GF-D8 (cell line): ENCODE results near the gene WASF3.
"Not testable (repeated sequence)": the region's sequence is repeated elsewhere in the genome, so short reads cannot be mapped to it uniquely, and the experiment has no call there.

ENCODE experiments used
- DNase-seq: peaks from one replicate; lab custom pipeline; 2025; lab: John Stamatoyannopoulos, UW

The WASF3 gene

DNA sequence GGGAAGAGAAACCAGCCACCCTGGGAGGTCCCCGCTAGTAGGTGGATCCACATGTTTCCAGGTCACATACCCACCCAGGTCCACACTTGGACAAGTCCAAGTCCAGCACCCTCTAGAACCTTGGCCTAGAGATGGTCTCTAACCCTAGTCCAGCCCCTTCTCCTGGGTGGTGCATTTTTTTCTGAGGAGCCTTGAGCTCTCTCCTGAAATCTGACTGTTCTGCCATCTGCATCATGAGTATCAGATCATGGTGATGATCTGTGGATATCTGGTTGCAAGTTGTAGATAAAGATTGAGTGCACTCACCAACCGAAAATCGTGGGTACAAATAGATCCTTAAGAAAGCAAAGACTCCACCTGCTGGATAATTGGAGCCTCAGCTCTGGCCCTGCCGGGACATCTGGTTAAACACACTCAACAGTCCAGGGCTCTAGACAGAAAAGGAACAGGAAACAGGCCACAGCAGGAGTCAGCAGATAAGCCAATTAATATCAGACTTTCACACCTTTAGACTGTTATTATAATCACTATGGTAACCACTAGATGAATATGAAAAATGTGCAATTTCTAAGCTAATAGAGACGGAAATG is 162.0 kb downstream of the WASF3 start:
- peak; percentile 97 for DNase-seq

DNA sequence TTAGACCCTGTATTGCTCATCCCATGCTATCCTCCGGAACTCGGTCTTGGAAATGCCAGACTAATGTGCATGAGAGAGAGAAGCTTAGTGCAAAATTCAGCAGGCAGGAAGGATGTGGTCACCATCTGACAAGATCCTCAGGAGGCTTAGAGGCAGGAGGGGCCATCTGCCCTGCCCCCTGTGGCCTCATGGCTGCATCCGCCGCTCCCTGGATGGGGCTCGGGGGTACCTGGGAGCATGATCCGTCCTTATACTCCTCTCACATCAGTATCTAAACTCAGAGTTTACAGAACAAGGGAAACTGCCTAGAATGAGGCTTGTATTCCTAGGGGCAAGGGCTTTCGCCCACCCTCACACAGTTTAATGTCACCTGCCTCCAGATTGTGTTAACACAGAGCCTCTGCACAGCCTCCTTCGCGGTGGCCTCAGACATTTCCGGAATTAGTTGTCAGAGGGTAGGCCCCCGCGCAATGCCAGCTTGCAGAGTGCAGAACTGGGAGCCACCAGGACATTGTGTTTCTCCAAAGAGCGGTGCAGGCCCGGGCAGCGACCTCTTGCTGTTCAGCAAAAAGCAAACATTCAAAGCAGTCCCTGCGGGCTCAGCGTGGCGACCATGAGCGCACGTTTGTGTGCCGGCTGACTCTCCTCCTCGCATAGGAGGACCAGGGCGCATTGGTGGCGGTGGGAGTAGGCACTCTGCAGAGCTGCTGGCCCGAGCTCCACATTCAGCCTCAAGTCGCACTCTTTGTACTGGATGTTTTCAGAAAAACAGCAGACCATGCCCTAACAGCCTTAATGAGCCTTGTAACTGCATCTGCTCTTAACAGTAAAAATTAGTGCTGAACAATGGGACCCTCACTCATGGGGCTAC is 164.0 kb downstream of the WASF3 start:
- peak; percentile 98 for DNase-seq

DNA sequence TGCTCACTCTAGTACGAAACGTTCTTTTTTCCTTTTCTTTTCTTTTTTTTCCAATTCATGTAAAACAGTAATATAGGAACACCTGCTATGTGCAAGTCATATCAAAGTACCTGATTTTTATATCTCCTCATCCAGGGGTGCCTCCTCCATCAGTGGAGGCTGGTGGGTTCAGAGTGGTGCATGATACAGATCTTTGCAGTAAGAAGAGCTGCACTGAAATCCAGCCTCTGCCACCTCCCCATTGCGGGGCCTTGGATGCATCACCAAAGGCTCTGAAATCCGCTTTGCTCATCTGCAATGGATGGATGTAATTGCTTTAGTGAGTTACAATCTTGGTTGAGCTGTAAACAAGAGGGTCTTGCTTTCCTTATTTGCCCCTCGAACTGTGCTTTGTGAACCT is 164.8 kb downstream of the WASF3 start:
- no peak for DNase-seq

DNA sequence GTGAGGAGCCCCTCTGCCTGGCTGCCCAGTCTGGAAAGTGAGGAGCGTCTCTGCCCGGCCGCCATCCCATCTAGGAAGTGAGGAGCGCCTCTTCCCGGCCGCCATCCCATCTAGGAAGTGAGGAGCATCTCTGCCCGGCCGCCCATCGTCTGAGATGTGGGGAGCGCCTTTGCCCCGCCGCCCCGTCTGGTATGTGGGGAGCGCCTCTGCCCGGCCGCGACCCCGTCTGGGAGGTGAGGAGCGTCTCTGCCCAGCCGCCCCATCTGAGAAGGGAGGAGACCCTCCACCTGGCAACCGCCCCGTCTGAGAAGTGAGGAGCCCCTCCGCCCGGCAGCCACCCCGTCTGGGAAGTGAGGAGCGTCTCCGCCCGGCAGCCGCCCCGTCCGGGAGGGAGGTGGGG is 166.1 kb downstream of the WASF3 start:
- not testable (repeated sequence) for DNase-seq

DNA sequence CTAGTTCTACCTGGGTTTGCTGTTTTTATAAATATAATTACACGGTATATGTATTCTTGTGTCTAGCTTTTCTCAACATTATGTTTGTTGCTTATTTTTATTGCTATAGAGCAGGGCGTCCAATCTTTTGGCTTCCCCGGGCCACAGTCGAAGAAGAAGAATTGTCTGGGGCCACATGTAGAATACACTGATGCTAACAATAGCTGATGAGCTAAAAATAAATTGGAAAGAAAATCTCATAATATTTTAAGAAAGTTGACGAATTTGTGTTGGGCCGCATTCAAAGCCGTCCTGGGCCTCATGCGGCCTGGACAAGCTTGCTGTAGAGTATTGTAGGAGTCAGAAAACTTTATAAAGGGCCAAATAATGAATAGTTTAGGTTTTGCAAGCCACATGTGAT is 169.2 kb downstream of the WASF3 start:
- DNase-seq: no peak

DNA sequence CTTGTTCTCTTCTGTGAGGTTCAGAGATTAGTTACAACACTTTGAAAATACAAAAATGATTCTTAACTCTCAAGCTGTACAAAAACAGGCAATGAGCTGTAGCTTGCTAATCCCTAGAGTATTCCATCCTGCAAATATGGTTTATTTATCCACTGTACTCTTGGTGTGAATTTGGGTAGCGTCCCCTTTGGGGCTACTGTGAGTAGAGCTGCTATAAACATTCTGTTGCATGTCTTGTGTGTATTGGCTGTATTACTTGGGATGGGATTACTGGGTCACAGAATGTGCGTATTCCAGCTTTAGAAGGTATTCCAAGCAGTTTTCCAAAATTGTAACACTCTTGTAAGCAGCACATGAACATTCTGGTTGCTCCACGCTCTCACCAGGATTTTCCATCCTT is 169.6 kb downstream of the WASF3 start:
- DNase-seq: no peak

DNA sequence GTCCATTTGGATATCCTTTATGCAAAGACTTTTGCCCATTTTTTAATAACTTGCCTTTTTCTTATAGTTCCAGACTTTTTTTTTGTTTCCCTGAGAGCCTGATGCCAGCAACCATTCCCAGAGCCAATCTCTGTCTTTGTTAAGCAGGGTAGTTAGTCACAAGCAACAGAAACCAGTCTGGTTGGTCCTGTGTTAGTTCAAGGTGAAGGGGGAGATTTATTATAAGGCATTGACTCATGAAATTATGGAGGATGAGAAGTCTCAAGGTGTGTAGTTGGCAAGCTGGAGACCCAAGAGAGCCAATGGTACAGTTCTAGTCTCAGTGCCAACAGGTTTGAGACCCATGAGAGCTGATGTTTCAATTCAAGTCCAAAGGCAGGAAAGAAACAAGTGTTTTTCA is 170.2 kb downstream of the WASF3 start:
- no peak for DNase-seq

DNA sequence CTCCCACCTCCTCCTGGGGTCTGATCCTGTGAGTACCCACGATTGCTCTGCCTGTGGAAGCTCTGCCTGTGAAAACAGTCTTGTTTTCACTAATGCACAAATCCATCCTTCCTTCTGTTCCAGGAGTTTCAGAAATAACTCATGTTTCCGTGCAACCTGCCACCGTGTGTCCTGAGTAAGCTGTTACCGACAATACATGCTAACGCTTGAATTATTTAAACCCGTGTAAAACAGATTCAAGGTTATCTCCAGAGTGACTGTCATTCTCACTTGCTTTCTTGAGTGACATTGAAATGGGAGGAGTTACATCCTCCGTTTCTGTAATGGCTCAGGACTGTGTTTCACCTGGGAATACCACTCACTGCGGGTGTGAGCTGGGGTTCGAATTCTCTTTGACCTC is 178.2 kb downstream of the WASF3 start:
- no peak for DNase-seq
